ENCODE measurements around the gene PALD1. TPM values are rescaled to one million over a fixed set of nuclear protein-coding genes. Genes with fewer than 3 reads are reported as not detected.

PALD1 gene
- total RNA-seq = under 1 TPM; 0.41 to 0.48 TPM

DNA sequence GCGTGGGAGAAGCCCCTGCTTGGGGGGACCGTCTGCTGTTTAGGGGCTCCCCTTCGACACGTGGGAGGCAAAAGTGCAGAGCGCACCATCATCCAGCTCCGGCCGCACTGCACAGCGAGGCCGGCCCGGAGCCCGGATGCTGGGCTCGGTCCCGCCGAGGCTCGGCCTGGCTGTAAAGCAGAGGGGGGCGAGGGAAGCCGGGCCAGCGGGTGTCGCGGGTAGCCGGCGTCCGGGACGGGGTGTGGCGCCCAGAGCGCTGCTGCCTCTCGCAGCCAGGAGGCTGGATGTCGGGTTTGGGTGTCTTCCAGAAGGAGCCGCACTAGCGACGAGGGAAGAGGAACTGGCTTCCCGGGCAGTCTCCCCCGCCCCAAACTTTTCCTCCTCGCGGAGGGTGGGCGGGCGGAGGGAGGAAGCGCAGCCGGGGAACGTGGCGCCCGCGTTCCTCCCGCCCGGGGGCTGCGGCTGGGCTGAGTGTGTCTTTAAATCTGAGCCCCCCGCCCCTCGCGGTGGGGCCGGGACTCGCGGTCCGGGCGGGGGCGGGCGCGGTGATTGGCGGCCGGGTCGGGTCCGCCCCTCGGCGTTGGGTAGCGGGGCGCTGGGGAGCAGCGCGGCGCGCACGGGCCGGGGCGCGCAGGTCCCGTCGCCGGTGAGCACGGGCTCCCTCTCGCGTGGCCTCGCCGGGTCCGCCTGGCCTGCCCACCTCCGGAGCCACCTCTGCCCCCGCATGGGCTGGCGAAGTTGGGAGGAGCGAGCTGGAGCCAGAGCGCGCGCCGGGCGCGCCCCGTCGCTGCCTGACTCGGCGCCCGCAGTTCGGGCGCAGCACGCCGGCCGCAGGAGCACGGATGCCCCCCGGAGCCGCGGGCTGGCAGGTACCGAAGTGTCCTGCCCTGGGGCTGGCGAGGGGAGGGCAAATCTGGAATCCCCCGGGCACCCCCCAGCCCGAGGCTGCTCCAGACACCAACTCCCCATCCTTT is at the start of gene PALD1:
Gene PALD1, plus strand, starts transcription at position 577 of the 974 bp plus-strand sequence. CDS start 47,185 bp downstream, outside the sequence.
- H3K27ac Mint-ChIP-seq = peak within 1 kb of the TSS; percentile 55
- ChIA-PET CTCF (interaction anchor here (0.5 to 4.8 kb wide), 3 partner anchors 17 to 73 kb away, joined by 3 to 23 read pairs (median 3); no protein-coding TSS in a partner anchor), POLR2A (no interaction called here)
- H3K4me3 Mint-ChIP-seq = peak within 1 kb of the TSS; percentile 65
- peaks cover 10% of the 10 kb centered on the region for H3K27me3 Mint-ChIP-seq
- DNase-seq = peak; percentile 49
- intact Hi-C loops (cut with micrococcal nuclease) = loop anchor here (5.0 kb wide), 2 partner anchors 76 to 339 kb away; partner anchors contain the start of genes EIF4EBP2 and SGPL1
- H3K36me3 Mint-ChIP-seq = no peaks in the 10 kb centered on the region
- H3K4me1 Mint-ChIP-seq (ENCODE audit: low read depth) = peaks cover 32% of the 10 kb centered on the region
- no peaks in the 10 kb centered on the region for H3K9me3 Mint-ChIP-seq

DNA sequence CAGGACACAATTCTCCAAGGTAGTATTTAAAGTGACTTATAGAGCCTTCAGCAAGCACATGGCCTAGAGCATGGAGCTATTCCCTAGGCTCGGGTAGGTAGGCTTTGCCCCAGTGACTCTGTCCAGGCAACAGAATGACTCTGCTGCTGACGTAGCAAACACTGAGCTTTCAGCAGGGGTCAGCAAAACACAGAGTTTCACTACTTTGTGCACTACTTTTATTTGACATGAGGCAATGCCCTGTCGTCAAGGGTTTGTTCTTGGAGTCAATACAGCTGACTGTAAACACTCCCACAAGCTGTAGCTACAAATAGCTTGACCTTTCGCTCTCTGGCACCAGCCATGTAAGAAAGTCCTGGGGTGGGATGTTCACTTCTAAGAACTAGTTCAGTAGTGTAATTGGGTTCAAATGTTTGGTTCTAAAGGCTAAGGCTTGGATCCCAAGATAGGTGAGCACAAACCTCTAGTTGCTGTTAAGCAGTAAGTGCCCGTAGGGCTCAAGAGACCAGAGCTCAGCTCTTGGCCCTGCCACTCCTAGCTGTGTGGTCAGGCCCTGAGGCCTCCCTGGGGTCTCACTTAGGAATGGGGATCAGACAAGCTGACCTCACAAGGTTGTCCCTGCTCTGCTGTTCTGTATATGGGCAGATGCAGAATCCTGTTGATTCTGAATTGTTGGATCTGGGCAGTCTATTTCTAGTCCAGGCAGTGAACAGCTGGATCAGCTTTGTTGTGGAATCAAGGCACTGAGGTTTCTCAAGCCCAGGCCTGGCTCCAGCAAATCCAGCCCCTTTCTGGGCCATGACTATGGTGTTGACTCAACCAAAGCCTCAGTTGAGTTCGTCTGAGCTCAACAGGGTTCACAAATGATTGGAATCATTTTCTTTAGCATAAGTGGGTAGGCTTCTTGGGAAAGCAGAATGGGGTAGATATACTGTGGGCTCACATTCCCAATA is 47.8 kb upstream of the PALD1 start:
- intact Hi-C loops (cut with micrococcal nuclease) = no loop called here
- H3K4me3 Mint-ChIP-seq = no peak overlapping the region
- H3K9me3 Mint-ChIP-seq = no peaks in the 10 kb centered on the region
- DNase-seq = no peak
- H3K27me3 Mint-ChIP-seq = no peaks in the 10 kb centered on the region
- no peak overlapping the region for H3K27ac Mint-ChIP-seq
- H3K36me3 Mint-ChIP-seq = no peaks in the 10 kb centered on the region
- peaks cover 20% of the 10 kb centered on the region for H3K4me1 Mint-ChIP-seq (ENCODE audit: low read depth)
- CTCF ChIA-PET = interaction anchor here (0.6 to 1.3 kb wide), 5 partner anchors 16 to 81 kb away, joined by 3 to 5 read pairs (median 3); no protein-coding TSS in a partner anchor
- POLR2A ChIA-PET = interaction anchor here (0.7 to 1.4 kb wide), 2 partner anchors 9 to 26 kb away, joined by 3 to 5 read pairs; no protein-coding TSS in a partner anchor

DNA sequence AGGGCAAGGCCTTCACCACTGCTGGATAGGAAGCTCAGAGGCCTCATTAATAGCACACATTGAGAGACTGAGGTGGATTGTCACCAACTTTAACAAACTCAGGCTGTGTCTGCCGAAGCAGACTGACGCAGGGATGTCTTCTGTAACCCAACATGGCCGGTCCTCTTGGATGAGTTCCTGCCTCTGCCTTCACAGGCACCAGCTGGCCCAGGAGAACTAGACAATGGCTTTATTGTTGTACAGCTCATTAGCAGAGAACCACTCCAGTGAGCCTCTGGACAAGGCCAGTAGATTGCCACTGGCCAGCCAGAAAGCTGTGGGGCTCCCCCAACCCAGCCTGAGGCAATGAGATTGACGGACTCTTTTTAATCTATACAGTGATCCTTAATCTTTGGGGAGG is 46.5 kb upstream of the PALD1 start:
- no peaks in the 10 kb centered on the region for H3K27me3 Mint-ChIP-seq
- POLR2A ChIA-PET = no interaction called here
- no peak for DNase-seq
- CTCF ChIA-PET = interaction anchor here (1.0 to 1.2 kb wide), 2 partner anchors 14 to 52 kb away, joined by 3 read pairs; no protein-coding TSS in a partner anchor
- H3K4me1 Mint-ChIP-seq (ENCODE audit: low read depth) = peaks cover 20% of the 10 kb centered on the region
- no peak overlapping the region for H3K4me3 Mint-ChIP-seq
- no peaks in the 10 kb centered on the region for H3K36me3 Mint-ChIP-seq
- no peak overlapping the region for H3K27ac Mint-ChIP-seq
- intact Hi-C loops (cut with micrococcal nuclease) = no loop called here
- no peaks in the 10 kb centered on the region for H3K9me3 Mint-ChIP-seq

DNA sequence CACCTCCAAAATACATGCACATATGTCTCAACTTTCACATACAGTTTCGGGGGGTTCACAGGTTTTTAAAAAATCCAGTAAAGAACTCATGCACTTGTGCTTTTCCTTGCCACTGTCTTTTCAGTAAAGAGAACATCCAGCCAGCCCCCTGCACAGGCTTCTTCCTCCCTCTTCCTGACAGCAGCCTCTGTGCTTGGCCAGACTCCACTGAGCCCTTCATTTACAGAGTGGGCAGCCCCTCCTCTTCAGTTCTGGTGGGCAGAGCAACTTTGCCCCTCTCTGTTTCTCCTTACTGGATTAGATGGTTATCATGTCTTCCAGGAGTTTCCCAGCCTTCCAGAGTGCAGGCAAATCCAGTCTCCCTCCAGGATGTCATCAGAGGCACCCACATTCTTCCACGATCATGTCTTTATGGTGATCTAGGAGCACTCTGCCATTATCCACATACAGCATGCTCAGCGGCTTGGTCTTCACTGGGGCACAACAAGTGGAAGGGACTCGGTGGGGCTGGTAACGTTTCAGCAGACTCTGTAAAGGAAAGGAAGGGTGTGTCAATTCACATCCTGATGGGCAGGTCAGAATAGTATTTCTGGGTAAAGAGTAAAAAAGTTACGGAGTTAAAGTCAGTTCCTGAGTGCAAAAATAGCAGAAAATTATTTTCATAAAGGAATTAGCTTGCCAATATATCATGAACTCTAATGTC is 45.9 kb upstream of the PALD1 start:
- Mint-ChIP-seq H3K4me1 (ENCODE audit: low read depth) (peaks cover 20% of the 10 kb centered on the region), H3K4me3 (no peak overlapping the region), H3K9me3 (no peaks in the 10 kb centered on the region), H3K27ac (no peak overlapping the region), H3K27me3 (no peaks in the 10 kb centered on the region), H3K36me3 (no peaks in the 10 kb centered on the region)
- DNase-seq = no peak
- intact Hi-C loops (cut with micrococcal nuclease) = no loop called here
- CTCF ChIA-PET = interaction anchor here (0.7 to 1.2 kb wide), 4 partner anchors 13 to 211 kb away, joined by 3 to 5 read pairs (median 3); no protein-coding TSS in a partner anchor
- POLR2A ChIA-PET = interaction anchor here (0.7 kb wide), 1 partner anchor 1264 kb away, joined by 3 read pairs; no protein-coding TSS in a partner anchor

DNA sequence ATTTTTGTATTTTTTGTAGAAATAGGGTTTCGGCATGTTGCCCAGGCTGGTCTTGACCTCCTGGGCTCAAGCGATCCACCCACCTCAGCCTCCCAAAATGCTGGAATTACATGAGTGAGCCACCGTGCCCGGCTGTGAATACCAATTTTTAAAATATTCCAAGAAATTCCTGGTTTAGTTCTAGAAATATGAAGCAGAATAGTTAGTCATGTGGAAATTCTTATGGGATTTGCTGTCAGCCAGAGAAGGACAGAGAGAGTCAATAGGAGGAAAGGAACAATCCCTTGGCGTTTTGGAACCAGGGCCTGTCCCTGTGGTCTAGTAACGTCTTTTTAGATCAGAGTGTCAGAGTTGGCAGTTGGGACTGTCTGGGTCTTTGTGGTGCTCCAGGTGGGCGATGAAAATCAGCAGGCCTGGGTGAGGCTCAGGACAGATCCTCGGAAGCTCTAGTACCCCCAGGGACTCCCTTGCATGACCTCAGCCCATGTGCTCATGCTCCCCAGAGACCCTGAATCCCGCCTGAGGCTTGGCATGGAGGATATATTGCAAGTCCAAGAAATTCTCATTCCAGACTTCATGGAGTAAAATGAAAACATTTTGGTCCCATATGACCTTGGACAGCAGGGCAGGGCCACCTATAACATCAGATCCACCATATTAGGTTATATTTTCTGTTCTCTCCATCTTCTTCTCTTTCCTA is 44.8 kb upstream of the PALD1 start:
- Mint-ChIP-seq H3K4me1 (ENCODE audit: low read depth) (peaks cover 20% of the 10 kb centered on the region), H3K27me3 (no peaks in the 10 kb centered on the region), H3K36me3 (no peaks in the 10 kb centered on the region), H3K27ac (no peak overlapping the region), H3K9me3 (no peaks in the 10 kb centered on the region), H3K4me3 (no peak overlapping the region)
- ChIA-PET CTCF (interaction anchor here (0.7 to 1.2 kb wide), 3 partner anchors 30 to 212 kb away, joined by 3 read pairs; partner anchors contain the start of gene EIF4EBP2), POLR2A (no interaction called here)
- no peak for DNase-seq
- intact Hi-C loops (cut with micrococcal nuclease) = no loop called here

DNA sequence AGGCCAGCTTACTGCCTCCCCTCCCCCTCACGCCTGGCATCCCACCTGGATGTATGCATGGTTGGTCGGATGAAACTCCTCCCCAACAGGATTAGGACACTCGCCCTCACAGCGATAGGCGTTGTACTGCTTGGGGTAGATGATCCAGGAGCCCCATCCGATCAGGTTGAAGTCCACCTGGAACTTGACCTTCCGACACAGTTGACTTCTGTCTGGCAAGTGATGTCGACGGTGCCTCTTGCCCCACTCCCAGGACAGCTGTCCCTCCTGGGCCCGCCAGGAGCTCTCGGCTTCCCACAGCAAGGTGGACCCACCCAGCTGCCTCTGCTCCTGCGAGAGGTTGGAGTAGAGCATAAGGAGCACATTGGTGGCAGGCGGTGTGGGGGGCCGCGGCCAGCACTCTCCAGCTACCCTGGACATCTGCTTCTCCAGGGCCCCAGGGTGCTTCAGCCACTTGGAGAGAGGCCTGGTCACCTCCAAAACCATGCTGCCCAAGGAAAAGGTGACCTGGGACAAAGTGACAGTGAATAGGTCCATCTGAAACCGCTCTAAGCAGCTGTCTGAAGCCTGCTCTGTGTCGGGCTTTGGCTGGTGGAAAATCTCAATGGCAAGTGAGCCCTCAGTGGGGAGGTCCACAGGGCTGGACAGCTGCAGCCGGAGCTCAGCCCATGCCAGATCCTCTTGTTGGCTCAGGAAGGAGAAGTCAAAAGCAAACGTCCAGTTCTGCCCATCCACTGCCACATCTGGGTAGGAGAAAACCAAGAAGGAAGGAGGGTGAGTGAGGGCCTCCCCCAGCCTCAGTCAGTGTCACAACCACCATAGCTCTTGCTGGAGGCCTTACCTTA is 43.1 kb upstream of the PALD1 start:
- Mint-ChIP-seq H3K36me3 (no peaks in the 10 kb centered on the region), H3K4me3 (no peak overlapping the region), H3K27me3 (peaks cover 13% of the 10 kb centered on the region), H3K9me3 (no peaks in the 10 kb centered on the region), H3K4me1 (ENCODE audit: low read depth) (peaks cover 20% of the 10 kb centered on the region), H3K27ac (no peak overlapping the region)
- ChIA-PET POLR2A (no interaction called here), CTCF (interaction anchor here (0.7 to 1.2 kb wide), 2 partner anchors 26 to 349 kb away, joined by 3 to 4 read pairs; no protein-coding TSS in a partner anchor)
- DNase-seq = no peak
- intact Hi-C loops (cut with micrococcal nuclease) = no loop called here

DNA sequence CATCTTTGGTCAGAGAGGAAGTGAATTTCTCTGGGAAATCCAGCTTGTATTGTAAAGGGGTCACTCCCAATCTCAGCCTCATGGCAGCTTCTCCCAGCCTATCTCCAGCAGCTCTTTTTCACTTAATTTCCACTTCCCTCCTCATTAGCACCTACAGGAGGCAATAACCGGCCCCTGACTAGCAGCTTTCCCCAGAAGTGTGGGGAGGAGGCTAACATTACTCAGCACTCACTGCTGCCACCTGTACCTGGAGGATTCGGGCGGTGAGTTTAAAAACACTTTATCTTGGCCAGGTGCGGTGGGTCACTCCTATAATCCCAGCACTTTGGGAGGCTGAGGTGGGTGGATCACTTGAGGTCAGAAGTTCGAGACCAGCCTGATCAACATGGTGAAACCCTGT is 40.8 kb upstream of the PALD1 start:
- intact Hi-C loops (cut with micrococcal nuclease) = no loop called here
- peaks cover 31% of the 10 kb centered on the region for H3K27me3 Mint-ChIP-seq
- ChIA-PET CTCF (no interaction called here), POLR2A (no interaction called here)
- H3K9me3 Mint-ChIP-seq = no peaks in the 10 kb centered on the region
- no peak for DNase-seq
- H3K4me1 Mint-ChIP-seq (ENCODE audit: low read depth) = peaks cover 22% of the 10 kb centered on the region
- no peak overlapping the region for H3K4me3 Mint-ChIP-seq
- H3K36me3 Mint-ChIP-seq = no peaks in the 10 kb centered on the region
- no peak overlapping the region for H3K27ac Mint-ChIP-seq

DNA sequence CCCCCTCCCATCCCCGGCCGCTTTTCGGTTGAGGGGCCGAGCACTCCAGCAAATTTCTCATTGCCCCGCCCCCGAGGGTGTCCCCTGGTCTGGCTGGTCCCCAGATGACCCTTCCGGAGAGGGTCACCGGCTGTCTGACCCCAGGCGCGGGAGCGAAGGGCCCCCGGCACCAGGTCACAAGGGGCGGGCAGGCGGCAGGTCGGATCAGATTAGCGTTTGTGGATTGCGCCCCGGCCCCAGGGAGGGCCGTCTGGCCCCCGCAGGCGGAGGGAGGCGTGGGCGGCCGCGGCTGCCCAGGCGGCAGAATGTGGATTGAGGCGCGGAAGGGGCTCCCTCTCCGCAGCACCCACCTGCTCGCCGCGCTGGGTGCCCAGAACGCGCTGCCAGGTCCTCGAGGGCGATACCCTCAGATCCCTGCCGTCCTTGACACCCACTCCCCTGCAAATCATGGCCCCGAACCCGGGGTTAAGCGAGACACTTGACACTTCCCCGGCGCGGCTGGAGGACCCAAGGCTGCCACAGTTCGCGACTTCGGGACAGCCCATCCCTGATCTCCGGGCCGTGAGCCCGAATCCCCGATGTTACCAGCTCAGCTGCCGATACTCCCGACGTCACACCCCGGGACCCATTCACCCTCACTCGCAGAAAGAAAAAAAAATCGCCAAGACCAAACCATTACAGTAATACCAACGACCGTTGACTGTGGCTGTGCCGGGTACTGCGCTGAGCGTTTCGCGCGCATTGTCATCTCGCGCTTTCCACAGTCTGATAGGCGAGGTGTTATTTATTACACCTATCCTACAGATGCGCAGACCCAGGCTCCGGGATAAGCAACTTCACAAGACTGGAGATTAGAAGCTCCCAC is 38.0 kb upstream of the PALD1 start:
- CTCF ChIA-PET = interaction anchor here (1.4 kb wide), 1 partner anchor 21 kb away, joined by 5 read pairs; no protein-coding TSS in a partner anchor
- Mint-ChIP-seq H3K27me3 (peaks cover 35% of the 10 kb centered on the region), H3K27ac (no peak overlapping the region), H3K4me1 (ENCODE audit: low read depth) (peaks cover 13% of the 10 kb centered on the region), H3K36me3 (no peaks in the 10 kb centered on the region), H3K9me3 (no peaks in the 10 kb centered on the region), H3K4me3 (peak overlapping the region; percentile 55)
- POLR2A ChIA-PET = interaction anchor here (0.8 kb wide), 1 partner anchor 10 kb away, joined by 5 read pairs; no protein-coding TSS in a partner anchor
- intact Hi-C loops (cut with micrococcal nuclease) = no loop called here
- peak; percentile 43 for DNase-seq

DNA sequence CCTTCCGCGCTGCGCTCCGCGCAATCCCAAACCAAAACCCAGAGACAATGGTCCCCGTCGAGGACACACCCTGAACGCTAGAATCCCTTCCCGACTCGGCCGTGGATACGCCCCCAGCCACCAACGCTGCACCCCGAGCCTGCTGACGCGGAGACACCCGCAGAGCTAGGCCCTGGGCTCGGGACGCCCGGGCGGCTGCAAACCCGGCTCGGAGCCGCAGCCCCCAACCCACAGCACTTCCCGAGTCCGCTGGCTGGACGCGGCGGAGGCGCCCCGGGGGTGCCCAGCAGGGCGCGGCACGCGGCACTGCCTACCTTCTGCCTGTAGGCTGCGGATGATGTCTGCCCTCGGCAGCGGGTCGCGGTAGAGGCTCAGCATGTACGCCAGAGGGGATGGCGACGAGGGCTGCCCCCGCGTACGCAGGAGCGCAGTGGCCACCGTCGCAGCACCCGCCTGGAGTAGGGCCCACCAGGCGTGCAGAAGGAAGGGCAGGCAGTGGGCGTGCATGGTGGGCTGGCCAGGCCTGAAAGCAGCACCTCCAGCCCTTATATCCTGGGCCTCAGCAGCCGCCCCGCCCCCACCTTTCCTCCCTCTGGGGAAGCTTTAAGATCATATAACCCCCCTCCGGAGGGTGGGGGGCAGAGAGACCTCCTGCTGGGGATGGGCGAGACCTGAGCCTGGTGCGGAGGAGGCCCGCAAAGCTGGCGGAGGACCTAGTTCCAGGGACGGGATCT is 37.2 kb upstream of the PALD1 start, which contains the start of gene NODAL:
Gene NODAL, minus strand, starts transcription at position 521 of the 734 bp plus-strand sequence. Its CDS starts 14 bp downstream, at position 507.
- ChIA-PET CTCF (interaction anchor here (1.0 to 1.4 kb wide), 2 partner anchors 20 to 39 kb away, joined by 3 to 5 read pairs; no protein-coding TSS in a partner anchor), POLR2A (no interaction called here)
- H3K27me3 Mint-ChIP-seq = peaks cover 35% of the 10 kb centered on the region
- no peaks in the 10 kb centered on the region for H3K9me3 Mint-ChIP-seq
- H3K4me3 Mint-ChIP-seq = peak within 1 kb of the TSS; percentile 55
- intact Hi-C loops (cut with micrococcal nuclease) = no loop called here
- H3K36me3 Mint-ChIP-seq = no peaks in the 10 kb centered on the region
- no peak within 1 kb of the TSS for H3K27ac Mint-ChIP-seq
- no peak for DNase-seq
- peaks cover 13% of the 10 kb centered on the region for H3K4me1 Mint-ChIP-seq (ENCODE audit: low read depth)
